HepG2 (cell line): ENCODE results near the gene TUBGCP6. TPM values are rescaled to one million over a fixed set of nuclear protein-coding genes. Genes with fewer than 3 reads are reported as not detected.
A peak's percentile ranks its signal among the peaks of the same experiment; 100 is the strongest.

ENCODE experiments used
- E2F5 ChIP-seq: sonication (generic); formaldehyde crosslinking; conservative IDR thresholded peaks from 2 replicates; pipeline ENCODE4 v1.4.0; 2020; ENCODE audit warnings: missing genetic modification reagents
- HDAC2 ChIP-seq: sonication (generic); formaldehyde crosslinking; IDR thresholded peaks from 2 replicates; pipeline ENCODE4 v1.4.0; 2020; ENCODE audit warnings: missing genetic modification reagents
- IRF9 ChIP-seq: sonication (generic); formaldehyde crosslinking; IDR thresholded peaks from 2 replicates; pipeline ENCODE4 v1.8.0; 2022; ENCODE audit warnings: missing genetic modification reagents, mild to moderate bottlenecking, borderline replicate concordance
- MXD4 ChIP-seq: IDR thresholded peaks from 2 replicates; pipeline ENCODE4 v1.6.1; 2016; ENCODE audit warnings: mild to moderate bottlenecking, missing biosample characterization, missing genetic modification reagents
- NRL ChIP-seq: sonication (generic); formaldehyde crosslinking; IDR thresholded peaks from 2 replicates; pipeline ENCODE4 v1.5.0; 2020; ENCODE audit warnings: missing genetic modification reagents, mild to moderate bottlenecking, moderate library complexity, borderline replicate concordance
- PAF1 ChIP-seq: IDR thresholded peaks from 2 replicates; pipeline ENCODE4 v1.6.1; 2016; ENCODE audit warnings: missing genetic modification reagents, missing compliant biosample characterization
- PATZ1 ChIP-seq: sonication (generic); formaldehyde crosslinking; IDR thresholded peaks from 2 replicates; pipeline ENCODE4 v1.4.0; 2020; ENCODE audit warnings: missing genetic modification reagents
- SOX5 ChIP-seq: IDR thresholded peaks from 2 replicates; pipeline ENCODE4 v1.6.1; 2016; ENCODE audit warnings: borderline replicate concordance
- ZFP91 ChIP-seq: sonication (generic); formaldehyde crosslinking; IDR thresholded peaks from 2 replicates; pipeline ENCODE4 v1.9.0; 2022; ENCODE audit warnings: missing genetic modification reagents, mild to moderate bottlenecking, borderline replicate concordance
- ZMYM4 ChIP-seq: sonication (generic); formaldehyde crosslinking; IDR thresholded peaks from 2 replicates; pipeline ENCODE4 v1.8.1; 2023; ENCODE audit warnings: mild to moderate bottlenecking, missing genetic modification reagents
- ZNF382 ChIP-seq: sonication (generic); formaldehyde crosslinking; IDR thresholded peaks from 2 replicates; pipeline ENCODE4 v1.5.0; 2020; ENCODE audit warnings: missing genetic modification reagents, mild to moderate bottlenecking, borderline replicate concordance
- ZNF569 ChIP-seq: sonication (generic); formaldehyde crosslinking; IDR thresholded peaks from 2 replicates; pipeline ENCODE4 v1.5.0; 2020; ENCODE audit warnings: mild to moderate bottlenecking, missing genetic modification reagents, moderate library complexity, borderline replicate concordance
- ZNF616 ChIP-seq: sonication (generic); formaldehyde crosslinking; IDR thresholded peaks from 2 replicates; pipeline ENCODE4 v1.5.0; 2020; ENCODE audit warnings: low read depth, mild to moderate bottlenecking, missing genetic modification reagents
- ZNF773 ChIP-seq: sonication (generic); formaldehyde crosslinking; IDR thresholded peaks from 2 replicates; pipeline ENCODE4 v1.4.0; 2020; ENCODE audit warnings: missing genetic modification reagents, borderline replicate concordance
- ZSCAN25 ChIP-seq: sonication (generic); formaldehyde crosslinking; IDR thresholded peaks from 2 replicates; pipeline ENCODE4 v1.8.0; 2022; ENCODE audit warnings: mild to moderate bottlenecking, missing genetic modification reagents
- polyA plus RNA-seq, 8 experiments: library from polyadenylated mRNA; depleted of rRNA in 3 of 8; stranded (reverse) in 7 of 8; unstranded in 1 of 8; fragments of >200 nt; fragmentation: Illumina TruSeq in 4 of 8; extraction: Trizol in 4 of 8; gene quantifications; 2 replicates each; pipeline versions ENCODE4 v1.2.1 to v1.2.3, GENCODE V29; 2011 to 2016; ENCODE audit warnings: low read depth in 4 of 8, missing spikeins in 1 of 8, mixed read lengths in 1 of 8; ENCODE audit not compliant: insufficient read depth in 1 of 8
- total RNA-seq, 5 experiments: library from RNA; depleted of rRNA; stranded (reverse); fragments of >200 nt; fragmentation: Illumina TruSeq; extraction: Trizol; gene quantifications; 2 replicates each; pipeline ENCODE4 v1.2.3, GENCODE V29; 2016; ENCODE audit warnings: low read depth in 1 of 5
- TF ChIP-seq, protein P1 (sequence below), 2 experiments: sonication (generic) in 1 of 2; formaldehyde crosslinking in 1 of 2; IDR thresholded peaks; 2 replicates each; pipeline versions ENCODE4 v1.4.0 to v1.6.1; 2018 to 2020; ENCODE audit warnings: missing genetic modification reagents in 2 of 2, borderline replicate concordance in 1 of 2, low read depth in 1 of 2, mild to moderate bottlenecking in 1 of 2, missing biosample characterization in 1 of 2
- TF ChIP-seq, protein P2 (sequence below): sonication (generic); formaldehyde crosslinking; IDR thresholded peaks from 2 replicates; pipeline ENCODE4 v1.4.0; 2020; ENCODE audit warnings: mild to moderate bottlenecking, missing genetic modification reagents

The TUBGCP6 gene
- total and polyA plus RNA-seq, 2 of the 13 experiments (the other 11 are each of a cell fraction or from before 2014, with no cell fraction given): 14.6 to 15.7 TPM

DNA sequence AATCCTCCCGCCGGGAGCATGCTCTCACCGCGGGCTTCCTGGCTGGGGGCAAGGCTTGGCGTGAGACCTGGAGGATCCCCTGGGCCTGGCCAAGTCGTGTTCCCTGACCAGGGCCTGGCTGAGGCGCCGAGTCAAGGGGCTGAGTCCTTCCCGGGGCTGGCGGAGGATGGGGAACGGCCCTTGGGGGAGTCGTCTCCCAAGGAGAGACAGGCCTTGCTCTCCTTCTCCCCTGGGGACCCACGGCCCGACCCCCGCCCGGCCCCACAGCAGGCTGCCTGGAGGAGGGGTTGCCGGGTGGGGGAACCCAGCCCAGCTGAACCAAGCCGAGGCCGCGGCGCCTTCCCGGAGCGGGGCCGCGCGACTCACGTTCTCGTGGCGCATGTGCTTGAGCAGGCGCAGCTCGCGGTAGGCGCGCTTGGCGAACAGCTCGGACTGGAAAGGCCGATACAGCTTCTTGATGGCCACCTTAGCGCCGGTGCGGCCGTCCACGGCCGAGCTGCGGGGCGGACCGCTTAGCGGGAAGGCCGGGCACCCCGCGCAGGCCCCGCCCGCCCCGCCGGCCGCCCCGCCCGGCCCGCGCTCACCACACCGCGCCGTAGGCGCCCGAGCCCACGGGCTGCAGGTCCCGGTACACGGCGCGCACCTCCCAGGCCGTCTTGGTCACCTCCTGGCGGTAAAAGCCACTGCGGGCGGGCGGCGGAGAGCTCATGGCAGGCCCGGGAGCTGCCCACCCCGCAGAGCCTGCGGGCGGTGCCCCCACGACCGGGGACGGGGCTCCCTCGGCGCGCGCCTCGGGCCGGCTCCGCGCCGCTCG, 16.2 kb upstream of the TUBGCP6 start (continued):
- TF ChIP-seq ZNF569 (no peak), PATZ1 (CRISPR knock-in tag) (peak; percentile 3; the same call in 1 of the 2 replicates), ZNF382 (CRISPR knock-in tag) (no peak), HDAC2 (CRISPR knock-in tag) (0 out of 2 replicates have a peak, but pooled peaks have one; percentile 15), ZFP91 (peak; percentile 42; the same call in 1 of the 2 replicates), ZNF616 (CRISPR knock-in tag) (0 out of 2 replicates have a peak, but pooled peaks have one; percentile 30), ZMYM4 (CRISPR knock-in tag) (peak; percentile 25; the same call in 1 of the 2 replicates), IRF9 (peak; percentile 23; the same call in 1 of the 2 replicates), SOX5 (no peak), ZNF773 (no peak), MXD4 (peak; percentile 76), ZSCAN25 (CRISPR knock-in tag) (0 out of 2 replicates have a peak, but pooled peaks have one; percentile 24), PAF1 (no peak), NRL (CRISPR knock-in tag) (peak; percentile 75; the same call in 1 of the 2 replicates), E2F5 (CRISPR knock-in tag) (0 out of 2 replicates have a peak, but pooled peaks have one; percentile 25)
- TF ChIP-seq, protein P1, sequence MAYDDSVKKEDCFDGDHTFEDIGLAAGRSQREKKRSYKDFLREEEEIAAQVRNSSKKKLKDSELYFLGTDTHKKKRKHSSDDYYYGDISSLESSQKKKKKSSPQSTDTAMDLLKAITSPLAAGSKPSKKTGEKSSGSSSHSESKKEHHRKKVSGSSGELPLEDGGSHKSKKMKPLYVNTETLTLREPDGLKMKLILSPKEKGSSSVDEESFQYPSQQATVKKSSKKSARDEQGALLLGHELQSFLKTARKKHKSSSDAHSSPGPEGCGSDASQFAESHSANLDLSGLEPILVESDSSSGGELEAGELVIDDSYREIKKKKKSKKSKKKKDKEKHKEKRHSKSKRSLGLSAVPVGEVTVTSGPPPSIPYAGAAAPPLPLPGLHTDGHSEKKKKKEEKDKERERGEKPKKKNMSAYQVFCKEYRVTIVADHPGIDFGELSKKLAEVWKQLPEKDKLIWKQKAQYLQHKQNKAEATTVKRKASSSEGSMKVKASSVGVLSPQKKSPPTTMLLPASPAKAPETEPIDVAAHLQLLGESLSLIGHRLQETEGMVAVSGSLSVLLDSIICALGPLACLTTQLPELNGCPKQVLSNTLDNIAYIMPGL (CRISPR knock-in tag; IDR thresholded peaks at IDR 0.05; ENCODE audit: borderline replicate concordance in 1 of 2, low read depth in 1 of 2): 0 out of 4 replicates have a peak, but pooled peaks of 1 of the 2 experiments have one; percentile 23
- TF ChIP-seq, protein P2, sequence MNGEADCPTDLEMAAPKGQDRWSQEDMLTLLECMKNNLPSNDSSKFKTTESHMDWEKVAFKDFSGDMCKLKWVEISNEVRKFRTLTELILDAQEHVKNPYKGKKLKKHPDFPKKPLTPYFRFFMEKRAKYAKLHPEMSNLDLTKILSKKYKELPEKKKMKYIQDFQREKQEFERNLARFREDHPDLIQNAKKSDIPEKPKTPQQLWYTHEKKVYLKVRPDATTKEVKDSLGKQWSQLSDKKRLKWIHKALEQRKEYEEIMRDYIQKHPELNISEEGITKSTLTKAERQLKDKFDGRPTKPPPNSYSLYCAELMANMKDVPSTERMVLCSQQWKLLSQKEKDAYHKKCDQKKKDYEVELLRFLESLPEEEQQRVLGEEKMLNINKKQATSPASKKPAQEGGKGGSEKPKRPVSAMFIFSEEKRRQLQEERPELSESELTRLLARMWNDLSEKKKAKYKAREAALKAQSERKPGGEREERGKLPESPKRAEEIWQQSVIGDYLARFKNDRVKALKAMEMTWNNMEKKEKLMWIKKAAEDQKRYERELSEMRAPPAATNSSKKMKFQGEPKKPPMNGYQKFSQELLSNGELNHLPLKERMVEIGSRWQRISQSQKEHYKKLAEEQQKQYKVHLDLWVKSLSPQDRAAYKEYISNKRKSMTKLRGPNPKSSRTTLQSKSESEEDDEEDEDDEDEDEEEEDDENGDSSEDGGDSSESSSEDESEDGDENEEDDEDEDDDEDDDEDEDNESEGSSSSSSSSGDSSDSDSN (CRISPR knock-in tag): peak; percentile 80
